ENCODE data around the gene ACBD6.

DNA sequence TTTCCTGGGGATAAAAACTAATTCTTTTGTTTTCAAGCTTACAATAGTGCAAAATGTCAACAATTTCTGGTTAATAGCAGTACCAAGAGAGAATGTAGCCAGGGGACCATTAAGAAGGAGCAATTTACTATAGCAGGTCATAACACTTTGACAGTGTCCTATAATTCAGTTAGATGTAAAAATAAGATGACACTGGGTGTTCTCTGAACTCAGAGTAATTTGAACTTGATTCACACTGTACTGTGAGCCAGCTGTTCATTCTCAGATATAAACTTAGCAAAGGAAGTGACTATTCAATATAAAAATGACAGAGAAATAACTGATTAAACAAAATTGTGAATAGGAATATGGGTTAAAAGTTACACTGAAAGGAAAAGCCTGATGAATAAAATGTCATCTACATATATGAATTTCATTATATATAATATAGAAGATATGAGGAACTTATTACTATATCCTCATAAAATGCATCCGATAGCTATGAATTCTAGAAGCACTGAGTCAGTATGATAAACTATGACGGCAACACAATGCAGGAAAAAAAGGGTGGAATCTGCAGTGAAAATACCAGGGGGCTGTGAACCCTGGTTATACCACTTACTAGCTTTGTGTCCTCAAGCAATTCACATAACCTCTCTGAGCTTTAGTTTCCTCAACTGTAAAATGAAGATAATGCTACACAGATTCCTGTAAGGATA is 135.9 kb downstream of the ACBD6 start:
- TF ChIP-seq, protein P1, sequence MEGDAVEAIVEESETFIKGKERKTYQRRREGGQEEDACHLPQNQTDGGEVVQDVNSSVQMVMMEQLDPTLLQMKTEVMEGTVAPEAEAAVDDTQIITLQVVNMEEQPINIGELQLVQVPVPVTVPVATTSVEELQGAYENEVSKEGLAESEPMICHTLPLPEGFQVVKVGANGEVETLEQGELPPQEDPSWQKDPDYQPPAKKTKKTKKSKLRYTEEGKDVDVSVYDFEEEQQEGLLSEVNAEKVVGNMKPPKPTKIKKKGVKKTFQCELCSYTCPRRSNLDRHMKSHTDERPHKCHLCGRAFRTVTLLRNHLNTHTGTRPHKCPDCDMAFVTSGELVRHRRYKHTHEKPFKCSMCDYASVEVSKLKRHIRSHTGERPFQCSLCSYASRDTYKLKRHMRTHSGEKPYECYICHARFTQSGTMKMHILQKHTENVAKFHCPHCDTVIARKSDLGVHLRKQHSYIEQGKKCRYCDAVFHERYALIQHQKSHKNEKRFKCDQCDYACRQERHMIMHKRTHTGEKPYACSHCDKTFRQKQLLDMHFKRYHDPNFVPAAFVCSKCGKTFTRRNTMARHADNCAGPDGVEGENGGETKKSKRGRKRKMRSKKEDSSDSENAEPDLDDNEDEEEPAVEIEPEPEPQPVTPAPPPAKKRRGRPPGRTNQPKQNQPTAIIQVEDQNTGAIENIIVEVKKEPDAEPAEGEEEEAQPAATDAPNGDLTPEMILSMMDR (conservative IDR thresholded peaks at IDR 0.05; ENCODE audit: low read depth, low read length): no peak
- TF ChIP-seq RCOR1 (IDR thresholded peaks at IDR 0.05; ENCODE audit: insufficient replicate concordance, low read length): no peak
